Keratinocyte (primary cell): ENCODE measurements around the gene TGFBR1. TPM values are rescaled to one million over a fixed set of nuclear protein-coding genes. Genes with fewer than 3 reads are reported as not detected.

Experiments used
- DNase-seq: peaks from one replicate; pipeline ENCODE4 v3.0.0-alpha.2; 2011; ENCODE audit warnings: low read depth, missing footprints, low spot score
- FAIRE-seq: peaks from 2 replicates; lab custom pipeline; 2011; peaks lifted over from hg19 to GRCh38; lab: Jason Lieb, UNC
- H2AFZ ChIP-seq: 2 replicates; pipeline ENCODE4 v1.6.0; 2012; ENCODE audit warnings: low read length, control low read depth, inconsistent platforms; ENCODE audit not compliant: control insufficient read depth
- H3K27ac ChIP-seq: 2 replicates; pipeline ENCODE4 v1.5.1; 2011; ENCODE audit warnings: low read length; ENCODE audit not compliant: control insufficient read depth, insufficient read depth
- H3K27me3 ChIP-seq: 3 replicates; pipeline ENCODE4 v1.6.0; 2011; ENCODE audit warnings: low read length; ENCODE audit not compliant: control insufficient read depth, insufficient read depth; ENCODE audit errors: extremely low read depth
- H3K36me3 ChIP-seq, 2 experiments: 2 replicates in 1 of 2; 3 replicates in 1 of 2; pipeline ENCODE4 v1.5.1; 2011; ENCODE audit warnings: low read length in 2 of 2, mild to moderate bottlenecking in 1 of 2; ENCODE audit not compliant: control insufficient read depth in 2 of 2, insufficient read depth in 2 of 2; ENCODE audit errors: extremely low read depth in 1 of 2
- H3K4me1 ChIP-seq: 3 replicates; pipeline ENCODE4 v1.5.1; 2011; ENCODE audit warnings: low read length; ENCODE audit not compliant: control insufficient read depth, insufficient read depth; ENCODE audit errors: extremely low read depth
- H3K4me2 ChIP-seq: 3 replicates; pipeline ENCODE4 v1.6.0; 2011; ENCODE audit warnings: low read depth, low read length; ENCODE audit not compliant: control insufficient read depth, insufficient read depth; ENCODE audit errors: extremely low read depth
- H3K4me3 ChIP-seq, 3 experiments: fragments of 200-600 bp in 1 of 3; sonication (generic) in 1 of 3; 2 replicates in 2 of 3; 3 replicates in 1 of 3; pipeline ENCODE4 v1.5.1; 2011 to 2016; ENCODE audit warnings: low read length in 3 of 3, mild to moderate bottlenecking in 3 of 3, control low read depth in 2 of 3, inconsistent platforms in 1 of 3, low read depth in 1 of 3, mixed read lengths in 1 of 3, mixed run types in 1 of 3, moderate library complexity in 1 of 3; ENCODE audit not compliant: control insufficient read depth in 2 of 3, insufficient read depth in 2 of 3; ENCODE audit errors: extremely low read depth in 1 of 3
- H3K79me2 ChIP-seq: 2 replicates; pipeline ENCODE4 v1.6.0; 2012; ENCODE audit warnings: low read length; ENCODE audit not compliant: control insufficient read depth, insufficient read depth
- H3K9ac ChIP-seq: 3 replicates; pipeline ENCODE4 v1.6.0; 2011; ENCODE audit warnings: low read length; ENCODE audit not compliant: control insufficient read depth, insufficient read depth; ENCODE audit errors: extremely low read depth
- H3K9me1 ChIP-seq: 3 replicates; pipeline ENCODE4 v1.6.0; 2011; ENCODE audit warnings: low read length; ENCODE audit not compliant: control insufficient read depth, insufficient read depth; ENCODE audit errors: extremely low read depth
- H3K9me3 ChIP-seq: 2 replicates; pipeline ENCODE4 v1.5.1; 2012; ENCODE audit warnings: low read depth, low read length; ENCODE audit not compliant: control insufficient read depth
- H4K20me1 ChIP-seq: 3 replicates; pipeline ENCODE4 v1.6.0; 2011; ENCODE audit warnings: low read length; ENCODE audit not compliant: control insufficient read depth, insufficient read depth; ENCODE audit errors: extremely low read depth
- CTCF ChIP-seq, 3 experiments: IDR thresholded peaks in 1 of 3; conservative IDR thresholded peaks in 1 of 3; optimal IDR thresholded peaks in 1 of 3; 2 replicates in 2 of 3; 3 replicates in 1 of 3; pipeline versions ENCODE3 to v1.5.1; 2011; ENCODE audit warnings: low read length in 3 of 3, mild to moderate bottlenecking in 3 of 3, moderate library complexity in 2 of 3, control low read depth in 1 of 3, inconsistent platforms in 1 of 3; ENCODE audit not compliant: insufficient read depth in 2 of 3; ENCODE audit errors: extremely low read depth in 1 of 3
- EZH2 ChIP-seq: IDR thresholded peaks from one replicate; pipeline ENCODE4 v1.6.1; 2012; ENCODE audit warnings: inconsistent platforms, mild to moderate bottlenecking, low read length, moderate library complexity
- dilution Hi-C: fragments of 300-500 bp; cut with MboI; formaldehyde crosslinking; loops from one replicate; pipeline ENCODE4 v1.7.0; 2020; ENCODE audit warnings: low sequenced_read_pairs; ENCODE audit not compliant: extremely low pct_ligation_motif_present
- polyA plus RNA-seq, 5 experiments: library from polyadenylated mRNA; depleted of rRNA in 3 of 5; stranded (reverse) in 3 of 5; stranded (forward) in 1 of 5; unstranded in 1 of 5; fragments of >200 nt; gene quantifications; 1 replicate in 1 of 5; 2 replicates in 3 of 5; 3 replicates in 1 of 5; pipeline versions ENCODE4 v1.2.1 to v1.2.3, GENCODE V29; 2011 to 2012; ENCODE audit warnings: missing spikeins in 2 of 5, low read depth in 1 of 5, low replicate concordance in 1 of 5

The TGFBR1 gene
- polyA plus RNA-seq, 1 donor (not counting 4 experiments of a cell fraction or from before 2014, with no cell fraction given), result 55.0 TPM

- H3K27ac ChIP-seq, result no peak overlapping the region
- no peaks in the 10 kb centered on the region for H3K27me3 ChIP-seq
- no peaks in the 10 kb centered on the region for H3K9me3 ChIP-seq
- H3K79me2 ChIP-seq, result no peaks in the 10 kb centered on the region
- no peak overlapping the region for H2AFZ ChIP-seq
- no peaks in the 10 kb centered on the region for H4K20me1 ChIP-seq
- peaks cover 4% of the 10 kb centered on the region for H3K4me1 ChIP-seq
- no peak for FAIRE-seq
- no peak for TF ChIP-seq EZH2
- no peak for TF ChIP-seq CTCF (optimal IDR thresholded peaks at IDR 0.05 in 1 of 3, IDR thresholded peaks at IDR 0.05 in 1 of 3, conservative IDR thresholded peaks at IDR 0.05 in 1 of 3; ENCODE audit: extremely low read depth in 1 of 3, insufficient read depth in 2 of 3, low read length in 3 of 3)
- no peak for DNase-seq
- no peak overlapping the region for H3K4me3 ChIP-seq
- H3K4me2 ChIP-seq, result no peak overlapping the region
- dilution Hi-C loops, result no loop called here
- no peaks in the 10 kb centered on the region for H3K9me1 ChIP-seq
- H3K9ac ChIP-seq, result no peak overlapping the region
- peaks cover 16 to 32% of the 10 kb centered on the region in 2 experiments for H3K36me3 ChIP-seq
Observed at GRCh38 chr9:99146574-99146973, 41.7 kb downstream of the TGFBR1 start.

- H3K9ac ChIP-seq, result no peak overlapping the region
- FAIRE-seq (no peak), DNase-seq (no peak)
- H3K36me3 ChIP-seq, result peaks cover 13 to 34% of the 10 kb centered on the region in 2 experiments
- no peaks in the 10 kb centered on the region for H3K9me1 ChIP-seq
- H3K9me3 ChIP-seq, result no peaks in the 10 kb centered on the region
- dilution Hi-C loops, result no loop called here
- H3K4me3 ChIP-seq, result no peak overlapping the region
- no peak overlapping the region for H2AFZ ChIP-seq
- peaks cover 4% of the 10 kb centered on the region for H3K4me1 ChIP-seq
- no peak overlapping the region for H3K4me2 ChIP-seq
- H3K79me2 ChIP-seq, result no peaks in the 10 kb centered on the region
- H4K20me1 ChIP-seq, result no peaks in the 10 kb centered on the region
- no peaks in the 10 kb centered on the region for H3K27me3 ChIP-seq
- TF ChIP-seq CTCF (optimal IDR thresholded peaks at IDR 0.05 in 1 of 3, IDR thresholded peaks at IDR 0.05 in 1 of 3, conservative IDR thresholded peaks at IDR 0.05 in 1 of 3; ENCODE audit: extremely low read depth in 1 of 3, insufficient read depth in 2 of 3, low read length in 3 of 3) (no peak), EZH2 (no peak)
- H3K27ac ChIP-seq, result no peak overlapping the region
Observed at GRCh38 chr9:99147177-99147576, 42.3 kb downstream of the TGFBR1 start.
